ENCODE measurements around the gene VWA8. TPM values are rescaled to one million over a fixed set of nuclear protein-coding genes. Genes with fewer than 3 reads are reported as not detected.

VWA8 gene
- total and polyA plus RNA-seq, 7 experiments from 2014 or later = 4.8 to 26.3 (median 21.6) TPM

- Mint-ChIP-seq H3K36me3 (peaks cover 4 to 27% (median 9%) of the 10 kb centered on the region in 5 donors), H3K4me3 (no peak overlapping the region), H3K27ac (no peak overlapping the region), H3K27me3 (no peaks in the 10 kb centered on the region), H3K4me1 (no peaks in the 10 kb centered on the region), H3K9me3 (no peaks in the 10 kb centered on the region)
- H3K9me3 ChIP-seq (ENCODE audit: control insufficient read depth in 2 of 3, low read length in 3 of 3) = no peaks in the 10 kb centered on the region
- DNase-seq (no peak), ATAC-seq (no peak)
- H3K27ac ChIP-seq (ENCODE audit: low read depth, low read length) = no peak overlapping the region
- no peaks in the 10 kb centered on the region for H3K27me3 ChIP-seq (ENCODE audit: control insufficient read depth in 2 of 2, insufficient read depth in 2 of 2, low read length in 2 of 2)
- no peaks in the 10 kb centered on the region for H3K4me1 ChIP-seq (ENCODE audit: control insufficient read depth in 2 of 2, insufficient read depth in 2 of 2, low read length in 2 of 2)
- POLR2A ChIA-PET = no interaction called here
- H3K36me3 ChIP-seq (ENCODE audit: control insufficient read depth in 2 of 3, insufficient read depth in 3 of 3, low read length in 3 of 3) = peaks cover 0 to 5% (median 0%) of the 10 kb centered on the region in 3 experiments
- intact Hi-C loops (cut with micrococcal nuclease) = no loop called here
- CTCF ChIA-PET = no interaction called here
- no peak overlapping the region for H3K4me3 ChIP-seq (ENCODE audit: low read length)
These were observed 286.7 kb downstream of the VWA8 start for GRCh38 chr13:41674246-41674645.

GRCh38 chr13:41673640-41674039, 287.3 kb downstream of the VWA8 start:
- POLR2A ChIA-PET = no interaction called here

DNA sequence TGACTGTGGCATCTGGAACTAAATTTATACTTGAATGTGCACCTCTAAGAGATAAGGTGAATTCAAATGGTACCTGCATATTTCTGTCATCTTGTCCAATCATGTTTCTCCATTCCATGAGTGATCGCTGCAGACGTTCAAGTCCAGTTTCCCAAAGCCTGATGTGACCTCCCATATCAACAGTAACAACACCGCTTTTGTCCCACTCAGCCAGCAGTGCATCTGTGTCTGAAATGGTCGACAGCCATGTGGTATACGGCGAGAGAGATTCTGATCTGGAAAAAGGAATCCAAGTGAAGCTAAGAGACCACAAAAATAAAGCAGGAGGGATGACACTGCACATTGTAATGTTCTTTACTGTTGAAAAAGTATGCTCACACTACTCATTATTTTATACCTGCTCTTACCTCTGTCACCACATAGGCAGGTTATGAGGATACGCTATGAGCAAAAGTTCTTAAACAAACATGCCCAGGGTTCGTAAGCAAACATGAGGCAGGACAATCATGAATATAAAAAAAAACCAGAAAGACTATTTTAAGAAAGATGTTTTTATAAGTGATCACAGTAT, 290.0 kb downstream of the VWA8 start:
- ChIA-PET CTCF (interaction anchor here (0.7 kb wide), 1 partner anchor 91 kb away, joined by 4 read pairs; no protein-coding TSS in a partner anchor), POLR2A (no interaction called here)
- Histone ChIP-seq H3K9me3 (ENCODE audit: control insufficient read depth in 2 of 3, low read length in 3 of 3) (no peaks in the 10 kb centered on the region), H3K36me3 (ENCODE audit: control insufficient read depth in 2 of 3, insufficient read depth in 3 of 3, low read length in 3 of 3) (peaks cover 0 to 5% (median 0%) of the 10 kb centered on the region in 3 experiments), H3K27me3 (ENCODE audit: control insufficient read depth in 2 of 2, insufficient read depth in 2 of 2, low read length in 2 of 2) (no peaks in the 10 kb centered on the region), H3K27ac (ENCODE audit: low read depth, low read length) (no peak overlapping the region), H3K4me3 (ENCODE audit: low read length) (no peak overlapping the region), H3K4me1 (ENCODE audit: control insufficient read depth in 2 of 2, insufficient read depth in 2 of 2, low read length in 2 of 2) (no peaks in the 10 kb centered on the region)
- Mint-ChIP-seq H3K4me3 (no peak overlapping the region), H3K9me3 (no peaks in the 10 kb centered on the region), H3K36me3 (peaks cover 4 to 29% (median 14%) of the 10 kb centered on the region in 5 donors), H3K27ac (peak overlapping the region in 1 of 9 donors; percentile 16), H3K4me1 (peaks cover 0 to 4% (median 0%) of the 10 kb centered on the region in 7 donors), H3K27me3 (no peaks in the 10 kb centered on the region)
- intact Hi-C loops (cut with micrococcal nuclease) = no loop called here
- ATAC-seq (no peak), DNase-seq (no peak)

More at GRCh38 chr13:41673640-41674039, 287.3 kb downstream of the VWA8 start:
- Histone ChIP-seq H3K4me3 (ENCODE audit: low read length) (no peak overlapping the region), H3K27me3 (ENCODE audit: control insufficient read depth in 2 of 2, insufficient read depth in 2 of 2, low read length in 2 of 2) (no peaks in the 10 kb centered on the region), H3K9me3 (ENCODE audit: control insufficient read depth in 2 of 3, low read length in 3 of 3) (no peaks in the 10 kb centered on the region), H3K4me1 (ENCODE audit: control insufficient read depth in 2 of 2, insufficient read depth in 2 of 2, low read length in 2 of 2) (no peaks in the 10 kb centered on the region), H3K36me3 (ENCODE audit: control insufficient read depth in 2 of 3, insufficient read depth in 3 of 3, low read length in 3 of 3) (peaks cover 0 to 5% (median 0%) of the 10 kb centered on the region in 3 experiments), H3K27ac (ENCODE audit: low read depth, low read length) (no peak overlapping the region)
- no peak for ATAC-seq
- Mint-ChIP-seq H3K4me3 (no peak overlapping the region), H3K36me3 (peaks cover 4 to 29% (median 9%) of the 10 kb centered on the region in 5 donors), H3K4me1 (no peaks in the 10 kb centered on the region), H3K27ac (no peak overlapping the region), H3K27me3 (no peaks in the 10 kb centered on the region), H3K9me3 (no peaks in the 10 kb centered on the region)
- intact Hi-C loops (cut with micrococcal nuclease) = no loop called here
- CTCF ChIA-PET = no interaction called here
- DNase-seq = no peak

DNA sequence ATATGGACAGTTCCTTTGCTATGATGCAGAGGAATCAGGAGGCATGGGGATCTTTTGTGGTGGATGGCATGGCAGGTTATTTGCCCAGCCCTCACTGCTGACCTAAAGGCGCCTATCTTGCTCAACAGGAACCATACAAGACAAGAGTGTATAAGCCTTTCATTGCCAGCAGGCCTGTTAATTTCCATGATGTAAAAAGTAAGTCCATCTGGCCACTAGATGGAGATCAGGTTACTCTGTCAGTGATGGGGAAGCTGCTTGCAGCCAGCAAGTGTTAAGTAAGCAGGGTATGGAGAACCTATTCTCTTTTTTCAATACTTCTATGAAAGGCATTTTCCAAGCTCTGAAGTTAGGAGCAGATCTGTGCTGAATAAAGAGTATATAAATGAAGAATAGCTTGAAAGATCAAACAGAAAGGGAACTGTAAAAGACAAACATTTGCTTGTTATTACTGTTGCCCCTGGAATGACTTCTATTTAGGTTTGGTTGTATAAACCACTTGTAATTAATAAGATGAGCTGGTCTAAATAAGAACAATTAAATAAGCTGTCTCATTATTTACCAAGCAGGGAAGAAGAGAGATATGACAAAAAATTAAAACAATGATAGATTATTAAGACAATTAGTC, 292.7 kb downstream of the VWA8 start:
- POLR2A ChIA-PET = interaction anchor here (0.7 to 1.0 kb wide), 2 partner anchors 442 to 773 kb away, joined by 3 to 4 read pairs; no protein-coding TSS in a partner anchor
- Mint-ChIP-seq H3K36me3 (peaks cover 0 to 32% (median 10%) of the 10 kb centered on the region in 5 donors), H3K4me3 (no peak overlapping the region), H3K27ac (peak overlapping the region in 2 of 9 donors; percentile 0 to 9), H3K27me3 (no peaks in the 10 kb centered on the region), H3K4me1 (peaks cover 0 to 4% (median 0%) of the 10 kb centered on the region in 7 donors), H3K9me3 (no peaks in the 10 kb centered on the region)
- CTCF ChIA-PET = interaction anchor here (0.6 to 3.7 kb wide), 14 partner anchors 10 to 525 kb away, joined by 3 to 44 read pairs (median 4); no protein-coding TSS in a partner anchor
- peak in 6 of 9 donors; percentile 21 to 61 (median 45) for DNase-seq
- ATAC-seq = peak; percentile 91
- intact Hi-C loops (cut with micrococcal nuclease) = loop anchor here (1.0 kb wide), 3 partner anchors 238 to 548 kb away; no protein-coding TSS in a partner anchor
- Histone ChIP-seq H3K4me1 (ENCODE audit: control insufficient read depth in 2 of 2, insufficient read depth in 2 of 2, low read length in 2 of 2) (no peaks in the 10 kb centered on the region), H3K27me3 (ENCODE audit: control insufficient read depth in 2 of 2, insufficient read depth in 2 of 2, low read length in 2 of 2) (no peaks in the 10 kb centered on the region), H3K27ac (ENCODE audit: low read depth, low read length) (no peak overlapping the region), H3K4me3 (ENCODE audit: low read length) (no peak overlapping the region), H3K9me3 (ENCODE audit: control insufficient read depth in 2 of 3, low read length in 3 of 3) (no peaks in the 10 kb centered on the region), H3K36me3 (ENCODE audit: control insufficient read depth in 2 of 3, insufficient read depth in 3 of 3, low read length in 3 of 3) (peaks cover 0 to 5% (median 0%) of the 10 kb centered on the region in 3 experiments)

DNA sequence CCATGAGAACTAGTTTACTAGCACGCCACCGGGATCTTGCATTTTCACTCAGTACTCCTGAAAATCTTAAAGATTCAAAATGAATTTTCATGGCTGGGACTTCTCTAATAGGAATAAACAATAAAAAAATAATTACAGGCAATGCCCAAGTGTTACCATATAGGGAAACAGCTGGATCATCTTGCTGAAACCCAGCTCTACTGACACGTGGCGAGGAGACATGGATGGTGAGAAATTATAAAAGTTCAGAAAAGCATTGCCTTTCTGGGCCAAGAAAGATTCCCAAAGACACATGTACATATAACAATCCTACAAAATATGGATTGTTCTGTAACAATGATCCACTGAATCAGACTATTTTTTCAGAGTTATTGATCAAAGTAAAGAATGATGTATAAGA, 294.3 kb downstream of the VWA8 start:
- intact Hi-C loops (cut with micrococcal nuclease) = no loop called here
- Histone ChIP-seq H3K9me3 (ENCODE audit: control insufficient read depth in 2 of 3, low read length in 3 of 3) (no peaks in the 10 kb centered on the region), H3K36me3 (ENCODE audit: control insufficient read depth in 2 of 3, insufficient read depth in 3 of 3, low read length in 3 of 3) (peaks cover 0 to 5% (median 0%) of the 10 kb centered on the region in 3 experiments), H3K27me3 (ENCODE audit: control insufficient read depth in 2 of 2, insufficient read depth in 2 of 2, low read length in 2 of 2) (no peaks in the 10 kb centered on the region), H3K4me1 (ENCODE audit: control insufficient read depth in 2 of 2, insufficient read depth in 2 of 2, low read length in 2 of 2) (no peaks in the 10 kb centered on the region), H3K27ac (ENCODE audit: low read depth, low read length) (no peak overlapping the region), H3K4me3 (ENCODE audit: low read length) (no peak overlapping the region)
- ChIA-PET POLR2A (no interaction called here), CTCF (interaction anchor here (1.3 to 3.7 kb wide), 4 partner anchors 9 to 445 kb away, joined by 3 to 44 read pairs (median 4); no protein-coding TSS in a partner anchor)
- no peak for ATAC-seq
- no peaks in the 10 kb centered on the region for H3K9me3 Mint-ChIP-seq
- H3K4me1 Mint-ChIP-seq = peaks cover 0 to 4% (median 0%) of the 10 kb centered on the region in 7 donors
- H3K27ac Mint-ChIP-seq = no peak overlapping the region
- H3K4me3 Mint-ChIP-seq = no peak overlapping the region
- peaks cover 0 to 30% (median 10%) of the 10 kb centered on the region in 5 donors for H3K36me3 Mint-ChIP-seq
- DNase-seq = no peak
- H3K27me3 Mint-ChIP-seq = no peaks in the 10 kb centered on the region

DNA sequence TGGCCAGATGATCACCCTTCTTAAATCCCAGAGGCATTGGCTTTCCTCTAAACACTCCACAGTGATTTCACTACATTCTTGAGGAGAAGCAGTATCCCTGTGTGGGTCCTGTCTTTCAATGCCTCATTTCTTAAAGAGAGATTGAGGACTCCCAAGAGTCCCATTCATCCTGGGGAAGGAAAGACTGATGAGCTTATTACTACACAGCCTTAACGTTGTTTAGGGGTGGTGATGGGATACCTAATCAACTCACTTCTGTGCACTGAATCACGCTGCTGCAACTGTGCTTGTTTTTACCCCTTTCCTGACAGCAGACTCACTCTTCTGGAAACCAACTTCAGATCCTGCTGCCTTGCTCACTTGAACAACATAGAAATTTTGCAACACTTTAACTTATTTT, 300.5 kb downstream of the VWA8 start:
- Mint-ChIP-seq H3K9me3 (no peaks in the 10 kb centered on the region), H3K27me3 (no peaks in the 10 kb centered on the region), H3K27ac (no peak overlapping the region), H3K36me3 (peaks cover 0 to 16% (median 3%) of the 10 kb centered on the region in 5 donors), H3K4me3 (no peak overlapping the region), H3K4me1 (no peaks in the 10 kb centered on the region)
- intact Hi-C loops (cut with micrococcal nuclease) = no loop called here
- ATAC-seq = no peak
- H3K9me3 ChIP-seq (ENCODE audit: control insufficient read depth in 2 of 3, low read length in 3 of 3) = no peaks in the 10 kb centered on the region
- no peaks in the 10 kb centered on the region for H3K27me3 ChIP-seq (ENCODE audit: control insufficient read depth in 2 of 2, insufficient read depth in 2 of 2, low read length in 2 of 2)
- ChIA-PET CTCF (interaction anchor here (1.1 kb wide), 1 partner anchor 452 kb away, joined by 4 read pairs; no protein-coding TSS in a partner anchor), POLR2A (no interaction called here)
- H3K27ac ChIP-seq (ENCODE audit: low read depth, low read length) = no peak overlapping the region
- H3K4me3 ChIP-seq (ENCODE audit: low read length) = no peak overlapping the region
- no peak for DNase-seq
- H3K4me1 ChIP-seq (ENCODE audit: control insufficient read depth in 2 of 2, insufficient read depth in 2 of 2, low read length in 2 of 2) = no peaks in the 10 kb centered on the region
- no peaks in the 10 kb centered on the region for H3K36me3 ChIP-seq (ENCODE audit: control insufficient read depth in 2 of 3, insufficient read depth in 3 of 3, low read length in 3 of 3)
